Putamen (tissue), 1 donor: ENCODE results near the gene GALNT18.

Experiments
- DNase-seq: peaks from one replicate; pipeline ENCODE4 v3.0.0-alpha.2; 2016; ENCODE audit warnings: low spot score

Gene GALNT18

GRCh38 chr11:11621573-11622339 lies at the start of gene GALNT18:
TSS of gene GALNT18 (minus strand) at chr11:11622005.
- DNase-seq, result peak; percentile 92

DNA sequence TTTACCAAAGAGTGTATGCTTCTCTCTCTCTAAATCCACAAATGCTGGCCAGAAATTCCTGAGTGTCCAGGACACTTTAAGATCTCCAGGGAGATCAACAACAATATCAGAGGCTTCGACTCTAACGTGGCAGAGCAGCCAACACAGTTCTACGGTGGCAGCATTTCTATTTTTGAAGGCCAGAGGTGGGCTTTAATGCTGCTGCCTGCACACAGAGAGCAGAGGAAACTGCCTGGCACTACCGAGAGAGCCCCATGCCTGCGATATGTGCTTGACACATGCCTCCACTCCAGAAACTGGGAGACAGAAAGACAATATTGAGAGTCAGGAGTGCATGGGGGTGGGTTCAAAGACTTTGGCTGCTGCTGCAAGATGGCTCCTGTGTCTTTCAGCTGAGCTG lies 48.8 kb upstream of the GALNT18 start:
- DNase-seq, result no peak

DNA sequence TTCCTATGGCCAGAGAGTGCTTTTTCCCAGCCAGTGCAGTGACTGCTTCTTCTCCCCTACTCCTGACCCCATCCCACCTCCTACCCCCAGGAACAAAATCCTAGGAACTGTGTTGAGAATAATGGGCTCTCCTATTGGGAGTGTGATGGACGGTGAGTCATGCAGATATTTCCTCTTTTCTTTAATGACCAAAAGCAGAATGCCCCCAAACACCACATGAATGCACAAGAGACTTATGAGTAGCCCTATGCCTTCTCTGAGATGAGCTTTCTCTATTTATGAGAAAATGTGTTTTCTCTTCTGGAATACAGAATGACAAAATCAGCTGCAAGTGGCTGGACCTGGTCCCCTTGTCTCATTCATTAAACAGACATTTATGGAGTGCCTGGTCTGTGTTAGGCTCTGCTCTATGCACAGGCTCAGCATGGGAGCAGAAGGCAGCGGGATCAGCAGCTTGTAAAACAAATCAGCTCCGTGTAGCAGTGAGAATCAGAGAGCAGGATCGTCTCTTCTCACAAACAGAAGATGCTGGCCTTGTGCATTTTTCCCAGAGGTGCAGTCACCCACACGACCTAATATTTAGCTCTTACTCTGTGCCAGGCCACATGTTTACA lies 47.5 kb upstream of the GALNT18 start:
- DNase-seq, result no peak

DNA sequence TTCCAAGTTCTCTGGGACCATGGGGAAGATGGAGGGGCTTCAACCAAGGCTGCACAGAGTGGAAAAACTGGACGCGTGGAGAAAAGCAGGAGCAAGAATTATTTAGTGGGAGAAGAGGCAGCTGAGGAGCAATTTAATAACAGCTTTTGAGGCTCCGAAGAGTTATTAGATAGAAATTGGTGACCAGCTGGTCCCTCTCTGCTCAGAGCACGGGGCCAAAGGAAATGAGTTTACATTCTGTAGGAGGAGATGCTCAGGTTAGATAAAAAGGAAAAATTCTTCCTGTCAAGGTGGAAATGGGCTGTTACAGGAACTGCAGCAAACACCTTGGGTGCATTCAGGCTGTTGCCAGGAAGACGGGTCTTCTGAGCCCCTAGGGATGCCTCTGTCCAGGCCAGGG lies 47.0 kb upstream of the GALNT18 start:
- no peak for DNase-seq

DNA sequence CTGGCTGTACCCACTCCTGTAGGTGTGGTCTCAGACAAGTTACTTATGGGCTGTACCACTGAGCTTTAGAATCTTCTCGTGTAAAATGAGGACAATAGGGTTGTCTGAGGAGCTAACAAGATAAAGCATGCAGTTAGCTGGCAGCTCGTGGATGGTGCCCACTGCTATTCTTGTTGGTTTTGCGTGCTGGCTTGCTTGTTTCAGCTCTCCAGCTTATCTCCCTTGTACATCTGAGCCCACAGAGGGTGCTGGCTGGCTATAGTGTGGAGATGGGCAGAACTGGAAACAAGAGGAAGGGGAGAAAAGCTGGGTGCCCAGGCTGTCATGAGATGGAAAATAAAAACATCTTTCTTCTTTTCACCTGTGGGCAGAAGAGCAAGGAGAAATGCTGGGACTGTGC lies 46.5 kb upstream of the GALNT18 start:
- no peak for DNase-seq

GRCh38 chr11:11667056-11667455 lies 45.3 kb upstream of the GALNT18 start:
- DNase-seq, result no peak

DNA sequence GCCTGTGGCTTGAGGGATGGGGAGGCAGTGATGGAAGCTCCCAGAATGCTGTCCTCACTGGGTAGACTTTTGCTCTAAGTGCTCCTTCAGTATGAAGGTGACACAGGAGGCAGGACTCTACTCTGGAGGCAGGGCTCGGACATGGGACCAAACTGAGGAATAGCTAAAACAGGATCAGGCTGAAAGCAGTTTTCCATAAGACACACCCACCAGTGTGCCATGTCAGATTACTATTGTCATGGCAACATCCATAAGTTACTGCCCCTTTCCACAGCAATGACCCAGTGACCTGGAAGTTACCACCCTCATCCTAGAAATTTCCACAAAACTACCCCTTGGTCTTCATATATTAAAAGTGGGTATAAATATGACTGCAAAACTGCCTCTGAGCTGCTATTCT lies 43.6 kb upstream of the GALNT18 start:
- no peak for DNase-seq

- no peak for DNase-seq
Observed at GRCh38 chr11:11663907-11664306, 42.1 kb upstream of the GALNT18 start.

DNA sequence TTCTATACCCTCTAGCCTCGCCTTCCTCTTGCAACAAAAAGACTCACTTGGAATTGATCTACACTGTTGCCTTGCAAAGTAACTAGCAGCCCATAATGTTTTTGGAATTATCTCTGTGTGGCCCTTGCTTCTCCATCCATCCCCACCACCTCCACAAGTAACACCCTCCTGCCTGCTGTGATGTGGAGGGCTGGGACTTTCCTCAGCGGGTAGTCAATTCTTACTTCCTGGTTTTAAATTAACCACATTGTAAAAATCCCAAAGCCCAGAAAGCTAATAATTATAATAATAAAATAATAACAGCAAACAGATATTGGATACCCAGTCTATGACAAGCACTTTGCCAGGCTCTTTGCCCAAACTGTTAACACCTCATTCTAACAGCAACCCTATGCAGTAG lies 40.8 kb upstream of the GALNT18 start:
- no peak for DNase-seq

DNA sequence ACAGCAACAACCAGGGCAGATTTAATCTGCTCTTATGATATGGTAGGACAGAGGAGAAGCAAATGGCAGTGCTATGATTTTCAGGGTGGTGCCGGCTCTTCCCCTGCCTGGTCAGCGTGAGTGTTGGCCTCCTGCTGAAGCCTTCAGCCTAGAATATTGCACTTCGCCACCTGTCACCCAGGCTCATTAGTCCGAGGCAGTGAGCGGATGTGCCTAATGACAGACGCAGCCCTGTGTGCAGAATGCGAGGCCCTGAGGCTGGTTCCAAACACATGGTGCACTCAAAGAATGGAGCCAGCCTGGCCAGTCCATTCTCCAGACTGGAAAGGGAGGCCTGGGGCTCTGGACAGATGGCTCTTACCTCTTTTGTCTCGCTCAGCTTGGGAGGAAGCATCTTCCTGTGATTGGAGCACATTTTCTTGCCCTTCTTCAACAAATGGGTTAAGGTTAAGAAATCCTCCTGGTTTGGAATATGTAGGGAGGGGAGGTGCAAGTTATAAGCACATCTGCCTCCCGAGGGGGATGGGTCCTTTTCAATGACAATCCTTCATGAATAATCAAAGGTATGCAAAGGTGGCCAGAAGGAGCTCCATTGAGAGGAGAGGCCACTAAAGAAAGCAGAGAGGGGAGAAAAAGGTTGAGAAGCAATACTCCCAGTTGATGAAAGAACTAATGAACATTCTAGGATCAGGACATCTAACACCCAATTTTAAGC lies 39.7 kb upstream of the GALNT18 start:
- DNase-seq, result no peak

DNA sequence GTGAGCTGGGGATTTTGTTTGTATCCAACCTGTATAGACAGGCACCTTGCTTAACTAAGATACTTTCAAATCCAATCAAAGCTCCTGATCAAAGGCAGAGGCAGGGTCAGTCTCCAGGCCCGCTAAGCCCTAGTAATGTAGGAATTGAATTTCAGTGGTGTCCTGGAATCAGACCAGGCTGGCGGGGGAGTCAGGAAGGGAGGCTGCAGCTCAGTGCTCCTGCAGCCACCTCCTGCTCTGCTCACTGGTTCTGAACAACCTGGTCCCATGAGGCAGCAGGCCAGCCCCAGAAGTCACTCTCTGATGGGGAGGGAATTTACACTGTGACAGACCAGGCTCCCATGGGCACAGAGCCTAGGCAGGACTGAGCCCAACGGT lies 38.5 kb upstream of the GALNT18 start:
- DNase-seq, result no peak

- DNase-seq, result no peak
Observed at GRCh38 chr11:11659567-11660362, 38.0 kb upstream of the GALNT18 start.

GRCh38 chr11:11657218-11657955 lies 35.6 kb upstream of the GALNT18 start:
- no peak for DNase-seq

DNA sequence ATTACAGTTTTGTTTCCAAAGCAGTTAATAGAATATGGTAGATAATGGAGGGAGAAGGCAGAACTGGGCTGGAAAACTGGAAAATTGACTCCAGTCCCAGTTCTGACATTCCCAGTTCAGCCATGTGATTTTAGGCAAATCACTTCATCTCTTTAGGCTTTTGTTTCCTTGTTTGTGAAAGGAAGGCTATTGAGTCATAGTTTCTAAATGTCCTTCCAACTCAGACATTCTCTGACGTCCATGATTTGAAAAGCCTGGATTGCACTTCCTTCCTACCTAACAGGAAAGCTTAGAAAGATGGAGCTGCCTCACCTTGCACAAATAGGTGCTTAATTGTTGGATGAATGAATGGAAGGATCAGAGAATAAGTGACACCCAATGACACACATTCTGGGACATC lies 19.8 kb upstream of the GALNT18 start:
- DNase-seq, result peak; percentile 59

- peak; percentile 69 for DNase-seq
Observed at GRCh38 chr11:11640996-11641395, 19.2 kb upstream of the GALNT18 start.

- DNase-seq, result no peak
Observed at GRCh38 chr11:11640152-11640551, 18.3 kb upstream of the GALNT18 start.

- no peak for DNase-seq
Observed at GRCh38 chr11:11636671-11637070, 14.9 kb upstream of the GALNT18 start.

- no peak for DNase-seq
Observed at GRCh38 chr11:11635443-11635842, 13.6 kb upstream of the GALNT18 start.

DNA sequence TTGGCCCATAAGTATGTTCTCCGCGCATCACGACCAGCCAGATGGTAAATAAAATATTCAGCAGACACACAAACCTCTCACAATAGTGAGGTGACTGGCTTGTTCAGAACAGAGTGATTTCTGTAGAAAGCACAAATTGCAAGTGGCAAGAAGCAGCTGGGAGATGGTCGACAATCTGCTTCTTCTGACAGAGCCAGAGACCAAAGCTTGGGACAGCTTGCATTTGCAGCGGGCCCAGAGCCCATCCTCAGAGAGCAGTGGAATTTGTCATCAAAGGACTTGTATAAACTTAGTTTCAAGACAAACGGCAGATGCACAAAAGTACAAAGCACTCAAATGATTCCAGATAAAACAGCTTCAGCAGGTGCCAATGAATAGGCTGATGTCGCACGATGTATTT lies 7.6 kb upstream of the GALNT18 start:
- no peak for DNase-seq

DNA sequence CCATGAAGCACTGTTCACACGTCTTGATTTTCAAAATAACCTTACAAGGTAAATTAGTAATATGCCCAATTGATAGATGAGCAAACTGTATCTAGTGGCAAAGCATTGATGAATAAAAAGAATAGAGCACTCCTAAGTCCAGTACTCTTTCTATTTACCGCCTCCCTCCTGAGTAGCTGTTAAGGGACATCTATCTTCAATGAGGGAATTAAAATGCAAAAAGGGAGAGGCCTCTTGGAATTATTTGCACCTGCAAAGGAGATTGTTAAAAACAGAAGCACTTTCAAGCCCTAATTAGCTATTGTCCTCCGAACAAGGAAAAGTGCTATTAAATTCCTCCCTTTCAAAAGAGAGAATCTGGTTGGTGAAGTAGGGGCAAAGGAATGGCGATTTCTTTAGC lies 6.8 kb upstream of the GALNT18 start:
- DNase-seq, result no peak

DNA sequence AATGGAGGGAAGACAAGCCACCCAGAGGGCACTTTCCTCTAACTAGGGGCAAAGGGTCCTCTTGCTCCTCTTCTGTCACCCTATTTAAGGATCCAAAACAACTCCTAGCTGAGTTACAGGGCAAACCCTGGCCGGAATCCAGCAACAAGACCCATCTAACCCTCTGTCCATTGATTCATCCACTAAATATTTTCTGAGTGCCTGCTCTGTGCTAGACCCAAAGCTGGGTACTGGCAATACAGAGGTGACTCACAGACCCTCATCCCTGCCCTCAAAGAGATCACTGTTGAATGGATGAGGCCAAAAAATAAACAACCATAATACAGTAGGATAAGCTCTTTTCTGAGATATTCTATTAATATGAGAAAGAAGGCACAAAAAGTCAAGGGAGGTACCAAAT lies 4.3 kb upstream of the GALNT18 start:
- DNase-seq, result no peak

- DNase-seq, result no peak
Observed at GRCh38 chr11:11624926-11625325, 3.1 kb upstream of the GALNT18 start.
